Measurements from ENCODE around the gene FBXL2.

FBXL2 gene

GRCh38 chr3:33236005-33236404 lies 41.2 kb upstream of the FBXL2 start:
- no peak for TF ChIP-seq NFIC (IDR thresholded peaks at IDR 0.05)
- TF ChIP-seq EP300 (IDR thresholded peaks at IDR 0.05; ENCODE audit: borderline replicate concordance): no peak
- TF ChIP-seq USF1 (IDR thresholded peaks at IDR 0.05): no peak
- no peak for TF ChIP-seq RAD21 (IDR thresholded peaks at IDR 0.05; ENCODE audit: low read depth)
- TF ChIP-seq EGR1 (IDR thresholded peaks at IDR 0.05): no peak
- TF ChIP-seq YY1 (IDR thresholded peaks at IDR 0.05; ENCODE audit: low read depth): no peak
- no peak for TF ChIP-seq REST (IDR thresholded peaks at IDR 0.05; ENCODE audit: low read depth)
- no peak for TF ChIP-seq ZBTB7A (IDR thresholded peaks at IDR 0.05; ENCODE audit: low read depth)
- TF ChIP-seq CEBPB (IDR thresholded peaks at IDR 0.05): no peak
- TF ChIP-seq FOXM1 (IDR thresholded peaks at IDR 0.05; ENCODE audit: borderline replicate concordance, low read depth): no peak
- no peak for TF ChIP-seq TCF12 (IDR thresholded peaks at IDR 0.05; ENCODE audit: low read depth)
- no peak for TF ChIP-seq CREB1 (IDR thresholded peaks at IDR 0.05; ENCODE audit: low read depth)
- no peak for TF ChIP-seq TAF1 (IDR thresholded peaks at IDR 0.05; ENCODE audit: low read depth)

- TF ChIP-seq FOXM1 (IDR thresholded peaks at IDR 0.05; ENCODE audit: borderline replicate concordance, low read depth) (no peak), NFIC (IDR thresholded peaks at IDR 0.05) (no peak), CEBPB (IDR thresholded peaks at IDR 0.05) (no peak), TCF12 (IDR thresholded peaks at IDR 0.05; ENCODE audit: low read depth) (no peak), TAF1 (IDR thresholded peaks at IDR 0.05; ENCODE audit: low read depth) (no peak), YY1 (IDR thresholded peaks at IDR 0.05; ENCODE audit: low read depth) (no peak), MAX (IDR thresholded peaks at IDR 0.05) (no peak), REST (IDR thresholded peaks at IDR 0.05; ENCODE audit: low read depth) (no peak), CREB1 (IDR thresholded peaks at IDR 0.05; ENCODE audit: low read depth) (no peak), EP300 (IDR thresholded peaks at IDR 0.05; ENCODE audit: borderline replicate concordance) (no peak), USF1 (IDR thresholded peaks at IDR 0.05) (no peak)
These were observed 39.8 kb upstream of the FBXL2 start for GRCh38 chr3:33237439-33237838.

GRCh38 chr3:33238923-33239322 lies 38.3 kb upstream of the FBXL2 start:
- TF ChIP-seq CREB1 (IDR thresholded peaks at IDR 0.05; ENCODE audit: low read depth) (no peak), TCF12 (IDR thresholded peaks at IDR 0.05; ENCODE audit: low read depth) (no peak), FOXM1 (IDR thresholded peaks at IDR 0.05; ENCODE audit: borderline replicate concordance, low read depth) (no peak), REST (IDR thresholded peaks at IDR 0.05; ENCODE audit: low read depth) (no peak), RAD21 (IDR thresholded peaks at IDR 0.05; ENCODE audit: low read depth) (no peak), NFIC (IDR thresholded peaks at IDR 0.05) (no peak), EGR1 (IDR thresholded peaks at IDR 0.05) (no peak), ZBTB7A (IDR thresholded peaks at IDR 0.05; ENCODE audit: low read depth) (no peak)

- no peak for TF ChIP-seq USF1 (IDR thresholded peaks at IDR 0.05)
- no peak for TF ChIP-seq EP300 (IDR thresholded peaks at IDR 0.05; ENCODE audit: borderline replicate concordance)
- TF ChIP-seq YY1 (IDR thresholded peaks at IDR 0.05; ENCODE audit: low read depth): no peak
- no peak for TF ChIP-seq FOXM1 (IDR thresholded peaks at IDR 0.05; ENCODE audit: borderline replicate concordance, low read depth)
- no peak for TF ChIP-seq TCF12 (IDR thresholded peaks at IDR 0.05; ENCODE audit: low read depth)
- no peak for TF ChIP-seq CEBPB (IDR thresholded peaks at IDR 0.05)
- TF ChIP-seq MAX (IDR thresholded peaks at IDR 0.05): no peak
- no peak for TF ChIP-seq CREB1 (IDR thresholded peaks at IDR 0.05; ENCODE audit: low read depth)
- no peak for TF ChIP-seq REST (IDR thresholded peaks at IDR 0.05; ENCODE audit: low read depth)
- TF ChIP-seq EGR1 (IDR thresholded peaks at IDR 0.05): no peak
- no peak for TF ChIP-seq NFIC (IDR thresholded peaks at IDR 0.05)
- no peak for TF ChIP-seq TEAD4 (IDR thresholded peaks at IDR 0.05)
- no peak for TF ChIP-seq RAD21 (IDR thresholded peaks at IDR 0.05; ENCODE audit: low read depth)
- TF ChIP-seq TAF1 (IDR thresholded peaks at IDR 0.05; ENCODE audit: low read depth): no peak
These were observed 37.0 kb upstream of the FBXL2 start for GRCh38 chr3:33240261-33240660.
